Activated naive CD8-positive, alpha-beta T cell treated with anti-CD3 and anti-CD28 coated beads for 36 hours (primary cell): ENCODE data around the gene CTRB1. TPM values are rescaled to one million over a fixed set of nuclear protein-coding genes. Genes with fewer than 3 reads are reported as not detected.

Source experiments
- DNase-seq: peaks from one replicate; pipeline ENCODE4 v3.0.0; 2021
- H3K27ac Mint-ChIP-seq: one replicate; pipeline ENCODE4 v1.8.0; 2022; ENCODE audit warnings: mild to moderate bottlenecking, moderate library complexity, mixed read lengths
- H3K27me3 Mint-ChIP-seq: one replicate; pipeline ENCODE4 v1.8.0; 2022; ENCODE audit warnings: mild to moderate bottlenecking, mixed read lengths
- H3K36me3 Mint-ChIP-seq: one replicate; pipeline ENCODE4 v1.8.0; 2021; ENCODE audit warnings: mild to moderate bottlenecking, mixed read lengths
- H3K4me1 Mint-ChIP-seq: one replicate; pipeline ENCODE4 v1.8.0; 2021; ENCODE audit warnings: mixed read lengths
- H3K4me3 Mint-ChIP-seq: one replicate; pipeline ENCODE4 v1.8.0; 2022; ENCODE audit warnings: mild to moderate bottlenecking, moderate library complexity, mixed read lengths
- H3K9me3 Mint-ChIP-seq: one replicate; pipeline ENCODE4 v1.8.0; 2022; ENCODE audit warnings: mixed read lengths
- total RNA-seq, 2 experiments: library from RNA; stranded (reverse); gene quantifications; one replicate each; pipeline ENCODE4 v1.2.3, GENCODE V29; 2021

The CTRB1 gene
- total RNA-seq, 2 experiments from 2014 or later: not detected

- Mint-ChIP-seq H3K27me3 (peaks cover 54% of the 10 kb centered on the region), H3K4me3 (peak overlapping the region; percentile 61), H3K27ac (no peak overlapping the region), H3K4me1 (peaks cover 7% of the 10 kb centered on the region), H3K9me3 (no peaks in the 10 kb centered on the region), H3K36me3 (no peaks in the 10 kb centered on the region)
- DNase-seq: no peak
Measured at GRCh38 chr16:75250089-75250808, 31.5 kb downstream of the CTRB1 start.

- Mint-ChIP-seq H3K27ac (no peak overlapping the region), H3K36me3 (no peaks in the 10 kb centered on the region), H3K4me3 (peak overlapping the region; percentile 61), H3K4me1 (peaks cover 7% of the 10 kb centered on the region), H3K9me3 (no peaks in the 10 kb centered on the region), H3K27me3 (peaks cover 56% of the 10 kb centered on the region)
- peak; percentile 28 for DNase-seq
Measured at GRCh38 chr16:75250809-75251279, 32.1 kb downstream of the CTRB1 start.

GRCh38 chr16:75251280-75252048, 32.7 kb downstream of the CTRB1 start, which contains the start of gene BCAR1:
Gene BCAR1 (minus strand): TSS chr16:75251624. CDS start chr16:75251482, 142 bp downstream.
- no peaks in the 10 kb centered on the region for H3K9me3 Mint-ChIP-seq
- H3K4me3 Mint-ChIP-seq: peak within 1 kb of the TSS; percentile 64
- H3K4me1 Mint-ChIP-seq: peaks cover 7% of the 10 kb centered on the region
- peak; percentile 60 for DNase-seq
- no peaks in the 10 kb centered on the region for H3K36me3 Mint-ChIP-seq
- no peak within 1 kb of the TSS for H3K27ac Mint-ChIP-seq
- H3K27me3 Mint-ChIP-seq: peaks cover 61% of the 10 kb centered on the region

- Mint-ChIP-seq H3K36me3 (no peaks in the 10 kb centered on the region), H3K9me3 (no peaks in the 10 kb centered on the region), H3K27me3 (peaks cover 63% of the 10 kb centered on the region), H3K27ac (no peak overlapping the region), H3K4me1 (peaks cover 7% of the 10 kb centered on the region), H3K4me3 (peak overlapping the region; percentile 64)
- DNase-seq: no peak
Measured at GRCh38 chr16:75252049-75252864, 33.5 kb downstream of the CTRB1 start.

- no peak for DNase-seq
- Mint-ChIP-seq H3K4me3 (no peak overlapping the region), H3K27ac (no peak overlapping the region), H3K27me3 (peaks cover 68% of the 10 kb centered on the region), H3K9me3 (no peaks in the 10 kb centered on the region), H3K4me1 (peaks cover 7% of the 10 kb centered on the region), H3K36me3 (no peaks in the 10 kb centered on the region)
Measured at GRCh38 chr16:75252946-75253911, 34.4 kb downstream of the CTRB1 start.

- no peaks in the 10 kb centered on the region for H3K9me3 Mint-ChIP-seq
- H3K4me1 Mint-ChIP-seq: peaks cover 7% of the 10 kb centered on the region
- peaks cover 68% of the 10 kb centered on the region for H3K27me3 Mint-ChIP-seq
- no peak for DNase-seq
- no peaks in the 10 kb centered on the region for H3K36me3 Mint-ChIP-seq
- H3K27ac Mint-ChIP-seq: no peak overlapping the region
- H3K4me3 Mint-ChIP-seq: no peak overlapping the region
Measured at GRCh38 chr16:75254359-75254837, 35.6 kb downstream of the CTRB1 start.

- H3K4me1 Mint-ChIP-seq: peaks cover 6% of the 10 kb centered on the region
- no peak overlapping the region for H3K27ac Mint-ChIP-seq
- DNase-seq: no peak
- H3K27me3 Mint-ChIP-seq: peaks cover 60% of the 10 kb centered on the region
- no peaks in the 10 kb centered on the region for H3K36me3 Mint-ChIP-seq
- H3K9me3 Mint-ChIP-seq: no peaks in the 10 kb centered on the region
- no peak overlapping the region for H3K4me3 Mint-ChIP-seq
Measured at GRCh38 chr16:75256059-75256571, 37.3 kb downstream of the CTRB1 start.

- Mint-ChIP-seq H3K4me1 (peaks cover 4% of the 10 kb centered on the region), H3K36me3 (no peaks in the 10 kb centered on the region), H3K4me3 (no peak overlapping the region), H3K9me3 (no peaks in the 10 kb centered on the region), H3K27ac (no peak overlapping the region), H3K27me3 (peaks cover 60% of the 10 kb centered on the region)
- DNase-seq: no peak
Measured at GRCh38 chr16:75256696-75257343, 38.0 kb downstream of the CTRB1 start.

GRCh38 chr16:75257886-75258806, 39.4 kb downstream of the CTRB1 start:
- H3K27ac Mint-ChIP-seq: no peak overlapping the region
- H3K4me1 Mint-ChIP-seq: no peaks in the 10 kb centered on the region
- H3K9me3 Mint-ChIP-seq: no peaks in the 10 kb centered on the region
- no peak overlapping the region for H3K4me3 Mint-ChIP-seq
- peaks cover 60% of the 10 kb centered on the region for H3K27me3 Mint-ChIP-seq
- no peak for DNase-seq
- H3K36me3 Mint-ChIP-seq: no peaks in the 10 kb centered on the region

- Mint-ChIP-seq H3K27me3 (peaks cover 60% of the 10 kb centered on the region), H3K36me3 (no peaks in the 10 kb centered on the region), H3K4me3 (no peak overlapping the region), H3K9me3 (no peaks in the 10 kb centered on the region), H3K4me1 (no peaks in the 10 kb centered on the region), H3K27ac (no peak overlapping the region)
- no peak for DNase-seq
Measured at GRCh38 chr16:75258807-75259141, 40.0 kb downstream of the CTRB1 start.

GRCh38 chr16:75260851-75261589, 42.2 kb downstream of the CTRB1 start:
- Mint-ChIP-seq H3K36me3 (no peaks in the 10 kb centered on the region), H3K4me1 (peaks cover 3% of the 10 kb centered on the region), H3K27ac (no peak overlapping the region), H3K4me3 (no peak overlapping the region), H3K9me3 (no peaks in the 10 kb centered on the region), H3K27me3 (peaks cover 56% of the 10 kb centered on the region)
- DNase-seq: no peak

- no peak for DNase-seq
- peaks cover 59% of the 10 kb centered on the region for H3K27me3 Mint-ChIP-seq
- no peaks in the 10 kb centered on the region for H3K9me3 Mint-ChIP-seq
- H3K36me3 Mint-ChIP-seq: no peaks in the 10 kb centered on the region
- peaks cover 3% of the 10 kb centered on the region for H3K4me1 Mint-ChIP-seq
- no peak overlapping the region for H3K4me3 Mint-ChIP-seq
- no peak overlapping the region for H3K27ac Mint-ChIP-seq
Measured at GRCh38 chr16:75261590-75262078, 42.8 kb downstream of the CTRB1 start.
